ENCODE measurements around the gene HCRT.

GRCh38 chr17:42182927-42183734, 2.1 kb downstream of the HCRT start:
- TF ChIP-seq CTCF (IDR thresholded peaks at IDR 0.05; ENCODE audit: low read length) = no peak
- no peak for TF ChIP-seq EZH2 (optimal IDR thresholded peaks at IDR 0.05; ENCODE audit: low read depth, low read length)
